Hepatic stellate cell (primary cell): ENCODE results near the gene AP1G1.

Experiments used
- DNase-seq: peaks from one replicate; pipeline ENCODE4 v3.0.0; 2011; ENCODE audit warnings: low spot score

Gene AP1G1

DNA sequence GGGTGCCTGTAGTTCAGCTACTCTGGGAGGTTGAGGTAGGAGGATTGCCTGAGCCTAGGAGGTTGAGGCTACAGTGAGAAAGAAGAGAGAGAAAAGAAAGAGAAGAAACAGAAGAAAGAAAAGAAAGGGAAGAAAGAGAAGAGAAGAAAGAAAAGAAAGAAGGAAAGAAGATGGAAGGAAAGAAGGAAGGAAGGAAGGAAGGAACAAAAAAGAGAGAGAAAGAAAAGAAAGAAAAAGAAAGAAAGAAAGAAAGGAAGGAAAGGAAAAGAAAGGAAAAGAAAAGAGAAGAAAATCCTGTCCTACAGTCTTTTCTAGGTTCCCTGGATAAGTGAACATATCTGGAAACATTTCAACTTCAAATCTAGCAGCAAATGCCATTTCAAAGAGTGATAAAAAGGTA is 54.5 kb downstream of the AP1G1 start:
- DNase-seq, result no peak

DNA sequence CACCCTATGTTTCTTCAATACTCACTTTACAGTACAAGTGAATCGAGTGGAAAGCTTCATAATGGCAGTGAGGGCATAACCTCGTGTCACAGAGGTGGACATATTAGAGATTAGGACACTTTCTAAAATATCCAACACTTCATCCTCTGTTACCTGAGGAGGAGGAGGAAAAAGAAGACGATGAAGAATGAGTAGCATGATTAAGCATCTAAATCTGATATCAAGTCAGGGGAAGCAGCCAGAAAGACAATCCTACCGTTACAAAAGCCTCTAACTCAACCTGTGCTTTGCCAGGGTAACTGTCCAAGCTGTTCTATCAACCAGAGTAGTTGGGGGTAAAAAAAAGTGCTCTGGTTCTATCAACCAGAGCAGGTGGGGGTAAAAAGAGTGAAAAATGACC is 60.4 kb downstream of the AP1G1 start:
- no peak for DNase-seq

- peak; percentile 48 for DNase-seq
Measured at GRCh38 chr16:71746442-71747046, 62.1 kb downstream of the AP1G1 start.

GRCh38 chr16:71738855-71739254 is 69.8 kb downstream of the AP1G1 start:
- DNase-seq, result no peak

DNA sequence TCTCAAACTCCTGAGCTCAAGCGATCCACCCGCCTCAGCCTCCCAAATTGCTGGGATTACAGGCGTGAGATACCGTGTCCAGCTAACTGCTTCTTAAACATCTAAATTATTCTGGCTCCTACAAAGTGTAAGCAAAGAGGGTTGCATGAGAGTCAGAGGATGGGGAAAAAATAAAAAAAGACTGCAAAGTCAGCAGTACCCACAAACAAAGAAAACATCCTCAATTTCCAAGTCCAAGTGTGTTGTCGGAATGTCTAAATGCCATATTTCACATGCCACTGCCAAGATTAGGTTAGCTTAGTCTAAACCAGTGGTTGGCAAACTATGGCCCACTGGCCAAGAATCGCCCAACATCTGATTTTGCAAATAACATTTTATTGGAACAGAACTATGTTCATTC is 71.1 kb downstream of the AP1G1 start:
- DNase-seq, result no peak

GRCh38 chr16:71734511-71734910 is 74.1 kb downstream of the AP1G1 start:
- no peak for DNase-seq

GRCh38 chr16:71732587-71732986 is 76.0 kb downstream of the AP1G1 start:
- DNase-seq, result no peak

DNA sequence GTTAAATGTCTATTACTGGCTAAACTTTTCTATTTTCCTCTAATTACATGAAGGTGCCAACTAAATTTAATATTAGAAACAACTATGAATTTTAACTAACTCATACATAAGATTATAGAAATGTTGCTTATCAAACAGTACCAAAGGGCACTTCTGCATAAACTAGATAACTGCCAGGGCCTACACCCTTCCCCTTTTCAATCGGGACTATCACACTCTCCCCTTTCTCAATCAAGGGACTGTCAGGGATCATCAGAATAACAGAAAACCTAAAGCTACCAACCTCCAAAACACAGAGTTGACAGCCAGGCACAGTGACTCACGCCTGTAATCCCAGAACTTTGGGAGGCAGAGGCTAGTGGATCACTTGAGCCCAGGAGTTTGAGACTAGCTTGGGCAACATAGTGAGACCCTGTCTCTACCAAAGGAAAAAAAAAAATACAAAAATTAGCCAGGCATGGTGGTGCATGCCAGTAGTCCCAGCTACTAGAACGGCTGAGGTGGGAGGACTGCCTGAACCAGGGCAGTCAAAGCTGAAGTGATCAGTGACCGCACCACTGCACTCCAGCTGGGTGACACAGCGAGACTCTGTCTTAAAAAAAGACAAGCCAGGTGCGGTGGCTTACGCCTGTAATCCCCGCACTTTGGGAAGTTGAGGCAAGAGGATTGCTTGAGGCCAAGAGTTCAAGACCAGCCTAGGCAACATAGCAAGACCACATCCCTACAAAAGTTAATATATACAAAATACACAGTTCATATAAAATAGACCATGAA is 80.9 kb downstream of the AP1G1 start:
- no peak for DNase-seq

DNA sequence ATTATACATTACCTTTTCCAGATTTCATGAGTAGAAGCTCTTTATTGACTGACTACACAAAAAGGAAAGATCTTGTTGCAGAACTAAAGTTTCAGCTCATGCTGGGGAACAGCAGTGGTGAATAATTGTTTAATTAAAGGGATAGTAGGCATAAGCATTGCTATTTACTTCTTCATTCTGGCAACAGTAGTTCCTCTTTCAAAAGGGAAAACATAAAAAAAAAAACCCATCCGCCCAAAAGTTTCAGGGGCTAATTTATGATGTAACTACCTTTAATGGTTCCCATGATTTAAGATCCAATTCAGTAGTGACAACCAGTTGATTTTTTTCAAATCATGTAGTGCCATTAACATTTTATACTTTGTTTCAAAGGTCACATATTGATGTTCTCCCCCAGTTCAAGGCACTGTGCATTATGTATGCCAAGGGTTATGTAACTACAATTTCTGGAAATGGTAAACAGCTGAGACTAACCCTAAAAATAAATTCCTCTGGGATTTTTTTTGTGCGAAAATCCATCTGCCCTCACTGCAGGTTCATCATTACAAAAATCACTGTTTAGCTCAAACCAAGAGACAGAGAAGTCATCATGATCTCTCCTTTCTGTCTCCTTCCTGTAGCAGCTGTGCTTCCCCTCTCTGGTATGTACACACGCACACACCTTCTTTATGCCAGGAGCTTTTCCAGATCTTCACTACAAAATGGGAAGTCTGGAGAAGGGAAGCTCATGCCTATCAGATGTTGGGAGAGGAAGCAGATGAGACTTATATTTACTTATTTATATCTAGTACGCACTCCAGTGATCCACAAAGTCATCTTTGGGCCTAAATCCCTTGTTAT is 81.9 kb downstream of the AP1G1 start:
- no peak for DNase-seq

DNA sequence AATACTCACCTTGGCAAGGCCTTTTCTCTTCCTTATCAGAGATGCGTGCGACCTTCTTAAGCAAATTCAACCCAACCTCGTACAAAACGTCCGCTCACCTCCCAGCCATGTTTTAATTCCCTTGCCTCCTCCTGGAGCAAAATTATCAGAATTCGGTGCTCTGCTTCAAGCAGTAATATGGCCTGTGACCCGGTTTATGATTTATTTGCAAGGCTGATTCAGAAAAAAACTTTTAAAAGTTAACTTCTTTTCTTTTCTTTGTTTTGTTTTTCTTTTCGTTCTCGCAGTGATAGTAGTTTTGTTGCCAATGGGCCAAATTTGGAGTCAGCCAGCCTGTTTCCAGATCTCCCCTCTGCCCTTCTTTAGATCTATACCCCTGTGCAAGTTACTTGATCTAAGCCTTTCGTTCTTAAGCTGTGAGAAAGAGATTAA is 84.3 kb downstream of the AP1G1 start, which contains the start of gene PHLPP2:
TSS of gene PHLPP2 (minus strand) at position 382 of the 432 bp plus-strand sequence. CDS start 9,906 bp downstream, outside the sequence.
- peak; percentile 11 for DNase-seq

DNA sequence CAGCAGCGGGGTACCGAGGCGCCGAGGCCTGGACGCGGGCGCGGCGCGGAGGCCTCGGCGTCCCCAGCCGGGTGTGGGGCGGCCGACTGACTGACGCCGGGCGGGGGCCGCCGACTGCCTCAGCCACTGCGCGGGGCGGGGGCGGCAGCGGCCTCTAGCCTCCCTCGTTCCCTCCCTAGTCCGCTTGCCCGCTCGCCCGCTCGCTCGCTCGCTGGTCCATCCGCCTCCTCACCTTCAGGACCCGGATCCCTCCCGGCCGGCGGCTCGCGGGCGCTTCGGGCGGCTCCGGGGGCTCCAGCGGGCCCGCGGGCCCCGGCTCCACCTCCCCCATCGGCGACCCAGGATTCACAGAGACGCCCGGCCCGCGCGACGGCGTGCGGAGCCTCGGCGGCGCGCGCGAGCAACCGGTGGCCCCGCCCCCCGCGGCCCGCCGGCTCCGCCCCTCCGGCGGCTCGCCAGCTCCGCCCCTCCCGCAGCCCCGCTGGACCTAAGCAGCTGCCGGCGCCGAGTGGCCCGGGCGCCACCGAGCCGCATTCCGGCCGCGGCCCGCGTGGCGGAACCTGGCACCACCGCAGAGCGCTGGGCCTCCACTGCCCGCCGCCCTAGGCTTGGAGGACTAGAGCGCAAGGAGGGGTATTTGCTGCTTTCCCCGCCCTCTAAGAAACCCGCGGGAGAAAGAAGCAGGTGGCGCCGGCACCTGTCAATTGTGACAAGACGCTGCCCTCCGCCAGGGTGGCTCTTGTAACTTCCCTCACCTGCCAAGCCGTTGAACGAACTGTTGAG is 84.9 kb downstream of the AP1G1 start:
- DNase-seq, result peak; percentile 84

DNA sequence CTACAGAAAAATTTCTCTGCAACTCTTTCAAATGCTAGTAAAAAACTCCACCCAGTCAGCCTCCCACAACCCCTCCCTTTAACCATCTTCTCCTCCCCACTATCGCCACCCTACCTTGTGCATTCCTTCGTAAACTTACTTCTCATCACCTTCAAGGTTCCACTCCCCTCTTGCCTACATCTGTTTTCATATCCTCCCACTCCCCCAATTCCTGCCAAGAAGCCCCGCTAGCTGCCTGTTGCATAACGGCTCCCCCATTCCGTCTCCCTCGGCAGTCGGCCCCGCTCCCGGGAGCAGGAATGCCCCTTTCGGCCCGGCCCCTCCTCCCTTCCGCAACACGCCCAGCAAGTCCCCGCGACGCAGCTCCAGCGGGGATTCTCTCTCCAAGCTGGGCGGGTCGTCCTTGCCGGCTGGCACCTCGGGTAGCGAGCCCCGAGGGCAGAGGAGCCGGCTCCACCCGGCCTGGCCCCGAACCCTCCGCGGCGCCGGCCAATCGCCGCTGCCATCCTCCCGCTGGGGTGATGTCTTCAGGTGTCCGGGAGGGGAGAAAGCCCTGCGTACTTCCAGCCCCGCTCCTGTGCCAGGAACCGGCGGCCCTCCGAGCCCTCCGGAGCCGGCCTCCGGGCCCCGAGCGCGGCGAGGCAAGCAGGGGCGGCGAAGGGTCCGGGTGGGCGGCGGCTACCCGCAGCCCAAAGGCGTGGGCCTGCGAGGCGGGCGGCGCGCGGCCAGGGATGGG is 85.7 kb downstream of the AP1G1 start:
- peak; percentile 78 for DNase-seq

DNA sequence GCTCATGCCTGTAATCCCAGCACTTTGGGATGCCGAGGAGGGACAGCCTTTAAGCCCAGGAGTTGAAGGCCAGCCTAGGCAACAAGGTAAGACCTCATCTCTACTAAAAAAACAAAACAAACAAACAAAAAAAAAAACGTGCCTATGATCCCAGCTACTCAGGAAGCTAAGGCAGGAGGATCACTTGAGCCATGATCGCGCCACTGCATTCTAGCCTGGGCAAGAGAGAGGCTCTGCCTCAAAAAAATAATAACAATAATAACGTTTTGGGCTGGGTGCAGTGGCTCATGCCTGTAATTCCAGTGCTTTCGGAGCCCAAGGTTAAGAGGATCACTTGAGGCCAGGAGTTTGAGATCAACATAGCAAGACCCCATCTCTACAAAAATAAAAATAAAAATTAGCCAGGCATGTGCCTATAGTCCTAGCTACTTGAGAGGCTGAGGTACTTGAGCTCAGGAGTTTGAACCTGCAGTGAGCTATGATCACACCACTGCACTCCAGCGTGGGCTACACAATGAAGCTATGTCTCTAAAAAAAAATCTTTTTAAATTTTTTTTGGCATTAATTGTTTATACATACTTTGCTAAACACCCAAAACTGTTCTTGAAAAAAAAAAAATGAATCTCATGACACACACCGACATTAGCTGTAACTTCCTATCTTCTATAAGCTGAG is 87.4 kb downstream of the AP1G1 start:
- no peak for DNase-seq

DNA sequence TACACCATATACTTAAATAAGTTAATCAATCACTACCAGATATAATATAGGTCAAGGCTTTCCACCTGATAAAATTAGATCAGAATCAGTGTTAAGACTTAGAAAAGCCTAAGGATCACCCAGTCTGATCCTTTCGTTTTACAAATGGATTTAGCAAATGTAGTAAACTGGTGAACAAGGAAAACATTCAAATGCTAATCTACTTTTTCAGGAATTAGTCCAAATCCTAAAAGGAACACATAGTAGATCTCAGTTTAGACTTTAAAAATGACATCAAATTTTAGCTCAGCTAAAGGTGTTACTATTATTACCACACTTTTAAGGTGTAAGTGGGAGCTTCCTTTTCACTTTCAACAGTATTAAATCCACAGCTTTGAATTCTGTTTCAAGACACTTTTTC is 96.1 kb downstream of the AP1G1 start:
- no peak for DNase-seq

DNA sequence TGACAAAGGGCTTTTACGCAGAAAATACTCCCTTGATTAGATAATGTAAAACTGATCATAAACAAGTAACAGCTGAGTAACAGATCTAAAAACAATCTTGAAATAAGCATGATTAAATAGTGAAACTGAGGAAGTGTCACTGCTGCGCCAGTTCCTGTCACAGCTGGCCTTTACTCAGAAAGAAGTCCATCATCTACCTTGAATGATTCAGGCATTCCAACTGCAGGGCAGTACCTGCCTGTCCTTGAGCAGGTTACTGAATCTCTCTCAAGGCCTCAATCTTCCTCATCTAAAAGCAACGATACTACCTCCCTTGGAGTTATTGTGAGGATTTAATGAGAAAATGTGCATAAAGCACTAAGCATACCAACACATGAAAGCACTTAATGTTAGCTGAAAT is 96.8 kb downstream of the AP1G1 start:
- DNase-seq, result no peak

- DNase-seq, result peak; percentile 29
Measured at GRCh38 chr16:71709229-71709781, 99.3 kb downstream of the AP1G1 start.

- no peak for DNase-seq
Measured at GRCh38 chr16:71708696-71709095, 99.9 kb downstream of the AP1G1 start.

DNA sequence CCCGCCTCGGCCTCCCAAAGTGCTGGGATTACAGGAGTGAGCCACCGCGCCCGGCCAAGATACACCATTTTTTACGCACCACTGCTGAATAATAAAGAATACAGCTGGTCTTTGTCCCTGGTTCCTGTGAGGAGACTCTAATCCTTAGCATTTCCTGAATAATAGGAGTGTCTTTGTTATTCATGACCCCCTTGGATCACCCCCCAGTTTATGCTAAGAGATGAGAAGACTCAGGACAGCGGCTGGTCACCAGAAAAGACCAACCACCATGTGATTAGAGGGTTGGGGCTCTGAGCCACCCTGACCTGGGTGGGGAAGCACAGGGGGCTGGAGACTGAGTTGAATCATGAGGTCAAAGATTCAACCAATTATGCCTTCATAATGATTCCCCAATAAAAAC is 101.4 kb downstream of the AP1G1 start:
- no peak for DNase-seq

DNA sequence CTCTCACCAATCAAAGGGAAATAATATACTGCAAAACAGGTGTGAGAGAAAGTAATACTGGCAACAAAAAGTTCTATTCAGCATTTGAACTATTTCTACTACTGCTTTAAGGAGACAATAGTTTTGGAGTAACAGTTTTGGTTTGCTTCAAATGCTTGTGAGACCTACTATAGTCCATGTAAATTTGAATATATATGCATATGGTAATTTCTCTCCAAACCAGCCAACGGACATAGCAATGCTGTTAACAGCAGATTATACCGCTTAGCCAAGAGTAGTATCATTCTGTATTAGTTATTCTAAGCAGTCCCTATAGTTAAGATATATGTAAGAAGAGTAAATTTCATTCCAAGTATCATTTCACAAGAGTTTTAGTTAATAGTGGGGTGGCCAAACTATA is 102.6 kb downstream of the AP1G1 start:
- DNase-seq, result no peak

- DNase-seq, result no peak
Measured at GRCh38 chr16:71703333-71703732, 105.3 kb downstream of the AP1G1 start.
